H1 (cell line): ENCODE results near the gene MPLKIP. TPM values are rescaled to one million over a fixed set of nuclear protein-coding genes. Genes with fewer than 3 reads are reported as not detected.

Experiments
- CTCF ChIA-PET: fragments of 300-600 bp; sonication (Branson Sonifier 250); formaldehyde crosslinking; loops from one replicate; lab custom pipeline; 2021; ENCODE audit not compliant: partially characterized antibody; lab: Charles Lee
- POLR2A ChIA-PET: fragments of 300-600 bp; sonication (Branson Sonifier 250); formaldehyde crosslinking; loops from one replicate; lab custom pipeline; 2021; ENCODE audit warnings: inconsistent platforms; ENCODE audit not compliant: partially characterized antibody; lab: Charles Lee
- DNase-seq, 2 experiments: peaks; one replicate each; pipeline versions ENCODE4 v3.0.0 to v3.0.0-alpha.2; 2010 to 2022; ENCODE audit warnings: low spot score in 2 of 2, low read depth in 1 of 2, mixed read lengths in 1 of 2
- FAIRE-seq: peaks from 2 replicates; lab custom pipeline; 2011; peaks lifted over from hg19 to GRCh38; lab: Jason Lieb, UNC
- H2AFZ ChIP-seq: 2 replicates; pipeline ENCODE4 v1.8.1; 2012; ENCODE audit warnings: low read length, inconsistent platforms
- H2AK5ac ChIP-seq: 2 replicates; pipeline ENCODE4 v1.6.1; 2013; ENCODE audit warnings: low read depth, low read length
- H2BK120ac ChIP-seq: replicated peaks from 2 replicates; pipeline ENCODE3; 2013; ENCODE audit warnings: low read depth, low read length, inconsistent platforms
- H2BK12ac ChIP-seq: 2 replicates; pipeline ENCODE4 v1.6.1; 2013; ENCODE audit warnings: low read depth, low read length
- H2BK15ac ChIP-seq: 2 replicates; pipeline ENCODE4 v1.6.1; 2013; ENCODE audit warnings: low read length
- H2BK20ac ChIP-seq: 2 replicates; pipeline ENCODE4 v1.6.1; 2013; ENCODE audit warnings: low read length
- H2BK5ac ChIP-seq: 2 replicates; pipeline ENCODE4 v1.6.1; 2013; ENCODE audit warnings: low read depth, low read length
- H3K14ac ChIP-seq: 2 replicates; pipeline ENCODE4 v1.6.1; 2013; ENCODE audit warnings: inconsistent platforms; ENCODE audit not compliant: insufficient read length
- H3K18ac ChIP-seq: 2 replicates; pipeline ENCODE4 v1.6.1; 2013; ENCODE audit warnings: low read length; ENCODE audit errors: extremely low read depth
- H3K23ac ChIP-seq: 2 replicates; pipeline ENCODE4 v1.6.1; 2013; ENCODE audit warnings: inconsistent platforms; ENCODE audit not compliant: insufficient read length
- H3K23me2 ChIP-seq: 2 replicates; pipeline ENCODE4 v1.6.1; 2013; ENCODE audit warnings: low read depth, low read length
- H3K27ac ChIP-seq: 2 replicates; pipeline ENCODE4 v1.6.1; 2011; ENCODE audit warnings: low read depth, low read length, inconsistent platforms
- H3K27me3 ChIP-seq, 4 experiments: replicated peaks in 1 of 4; 1 replicate in 1 of 4; 2 replicates in 3 of 4; pipeline versions ENCODE4 v1.6.1 to v1.8.1; 2011 to 2013; ENCODE audit warnings: low read length in 3 of 4, mild to moderate bottlenecking in 3 of 4, inconsistent platforms in 2 of 4, mixed read lengths in 2 of 4, moderate library complexity in 1 of 4; ENCODE audit not compliant: control insufficient read depth in 3 of 4, insufficient read depth in 3 of 4; ENCODE audit errors: extremely low read depth in 1 of 4
- H3K36me3 ChIP-seq, 4 experiments: 2 replicates each; pipeline versions ENCODE4 v1.6.1 to v1.8.1; 2011 to 2013; ENCODE audit warnings: mild to moderate bottlenecking in 4 of 4, low read length in 3 of 4, moderate library complexity in 2 of 4, control low read depth in 1 of 4, inconsistent platforms in 1 of 4; ENCODE audit not compliant: insufficient read depth in 4 of 4, control insufficient read depth in 2 of 4
- H3K4ac ChIP-seq: replicated peaks from 2 replicates; pipeline ENCODE3; 2013; ENCODE audit warnings: low read length, low read depth, mixed read lengths, inconsistent platforms; ENCODE audit not compliant: insufficient read length
- H3K4me1 ChIP-seq, 4 experiments: replicated peaks in 1 of 4; 1 replicate in 1 of 4; 2 replicates in 3 of 4; pipeline versions ENCODE4 v1.6.1 to v1.8.1; 2011 to 2013; ENCODE audit warnings: low read length in 3 of 4, inconsistent platforms in 2 of 4, mixed read lengths in 1 of 4; ENCODE audit not compliant: insufficient read depth in 4 of 4, control insufficient read depth in 3 of 4
- H3K4me2 ChIP-seq, 2 experiments: 2 replicates each; pipeline versions ENCODE4 v1.6.1 to v1.8.1; 2011 to 2013; ENCODE audit warnings: low read depth in 2 of 2, low read length in 2 of 2, control low read depth in 1 of 2, inconsistent platforms in 1 of 2, mild to moderate bottlenecking in 1 of 2; ENCODE audit not compliant: insufficient read depth in 1 of 2
- H3K4me3 ChIP-seq, 4 experiments: fragments of 200-600, 300-600 bp in 1 of 4; sonication (generic), shearing (Covaris generic), sonication (Bioruptor Twin) in 1 of 4; 2 replicates each; pipeline versions ENCODE4 v1.5.1 to v1.8.1; 2011 to 2016; ENCODE audit warnings: low read length in 4 of 4, low read depth in 3 of 4, control low read depth in 2 of 4, inconsistent platforms in 2 of 4, mild to moderate bottlenecking in 2 of 4, mixed read lengths in 1 of 4, moderate library complexity in 1 of 4; ENCODE audit not compliant: insufficient read depth in 2 of 4; ENCODE audit errors: extremely low read depth in 1 of 4
- H3K56ac ChIP-seq: replicated peaks from 2 replicates; pipeline ENCODE3; 2013; ENCODE audit warnings: low read depth, mild to moderate bottlenecking, mixed read lengths, low read length, inconsistent platforms; ENCODE audit not compliant: insufficient read length
- H3K79me1 ChIP-seq: 2 replicates; pipeline ENCODE4 v1.6.1; 2013; ENCODE audit warnings: low read depth, low read length, control low read depth
- H3K79me2 ChIP-seq, 2 experiments: 2 replicates each; pipeline versions ENCODE4 v1.6.1 to v1.8.1; 2012 to 2013; ENCODE audit warnings: low read length in 2 of 2, mild to moderate bottlenecking in 2 of 2, inconsistent platforms in 1 of 2; ENCODE audit not compliant: insufficient read depth in 2 of 2, control insufficient read depth in 1 of 2
- H3K9ac ChIP-seq, 4 experiments: replicated peaks in 1 of 4; 1 replicate in 1 of 4; 2 replicates in 3 of 4; pipeline versions ENCODE4 v1.6.1 to v1.8.1; 2011 to 2013; ENCODE audit warnings: low read depth in 3 of 4, low read length in 3 of 4, control low read depth in 2 of 4, mild to moderate bottlenecking in 2 of 4, moderate library complexity in 2 of 4, inconsistent platforms in 1 of 4; ENCODE audit errors: extremely low read depth in 1 of 4
- H3K9me3 ChIP-seq, 2 experiments: 2 replicates each; pipeline versions ENCODE4 v1.6.1 to v1.8.1; 2012 to 2013; ENCODE audit warnings: mild to moderate bottlenecking in 2 of 2, moderate library complexity in 2 of 2, control low read depth in 1 of 2, inconsistent platforms in 1 of 2, low read depth in 1 of 2, low read length in 1 of 2, mixed read lengths in 1 of 2; ENCODE audit not compliant: insufficient read depth in 2 of 2
- H4K20me1 ChIP-seq, 2 experiments: replicated peaks in 1 of 2; 2 replicates each; pipeline versions ENCODE3 to v1.8.1; 2011 to 2013; ENCODE audit warnings: inconsistent platforms in 2 of 2, low read length in 2 of 2, mild to moderate bottlenecking in 1 of 2; ENCODE audit not compliant: insufficient read depth in 2 of 2, control insufficient read depth in 1 of 2
- H4K5ac ChIP-seq: 2 replicates; pipeline ENCODE4 v1.6.1; 2013; ENCODE audit warnings: low read length, low read depth, mixed read lengths, inconsistent platforms; ENCODE audit not compliant: insufficient read length
- H4K8ac ChIP-seq: 2 replicates; pipeline ENCODE4 v1.8.0; 2013; ENCODE audit warnings: mild to moderate bottlenecking, moderate library complexity, low read length, inconsistent platforms; ENCODE audit not compliant: insufficient read depth; ENCODE audit errors: extremely low read depth
- H4K91ac ChIP-seq: replicated peaks from 2 replicates; pipeline ENCODE3; 2013; ENCODE audit warnings: low read length, mixed read lengths, inconsistent platforms; ENCODE audit not compliant: insufficient read length
- CEBPB ChIP-seq: IDR thresholded peaks from 2 replicates; pipeline ENCODE4 v1.6.1; 2012; ENCODE audit warnings: low read depth, low read length
- CTCF ChIP-seq, 3 experiments: IDR thresholded peaks; 1 replicate in 2 of 3; 2 replicates in 1 of 3; pipeline versions ENCODE4 v1.5.1 to v1.6.1; 2011; ENCODE audit warnings: low read length in 3 of 3, mild to moderate bottlenecking in 3 of 3, inconsistent platforms in 2 of 3, low read depth in 1 of 3, moderate library complexity in 1 of 3; ENCODE audit not compliant: insufficient read depth in 1 of 3; ENCODE audit errors: control extremely low read depth in 1 of 3
- POLR2A ChIP-seq, 2 experiments: IDR thresholded peaks; 1 replicate in 1 of 2; 2 replicates in 1 of 2; pipeline ENCODE4 v1.6.1; 2011; ENCODE audit warnings: low read depth in 2 of 2, low read length in 2 of 2, mild to moderate bottlenecking in 2 of 2; ENCODE audit errors: control extremely low read depth in 1 of 2
- WGBS, 2 experiments: shearing (Covaris generic) in 1 of 2; methylation state at CpG; one replicate each; pipeline versions ENCODE4 v1.1.6 to v1.1.7; 2013 to 2015; ENCODE audit warnings: low lambda C conversion rate in 2 of 2, mixed read lengths in 2 of 2, inconsistent platforms in 1 of 2, low coverage in 1 of 2, missing lambda C conversion rate in 1 of 2; ENCODE audit not compliant: insufficient replicate concordance in 2 of 2, insufficient coverage in 1 of 2, insufficient read length in 1 of 2; ENCODE audit errors: extremely low coverage in 1 of 2, missing lambda C conversion rate in 1 of 2; 5-methylcytosine and 5-hydroxymethylcytosine counted together
- polyA plus RNA-seq, 7 experiments: library from polyadenylated mRNA; depleted of rRNA in 3 of 7; stranded (reverse) in 5 of 7; unstranded in 2 of 7; fragments of >200 nt in 5 of 7; fragments of 200-250 nt in 2 of 7; gene quantifications; 1 replicate in 5 of 7; 2 replicates in 1 of 7; 4 replicates in 1 of 7; pipeline versions ENCODE4 v1.2.1 to v1.2.3, GENCODE V29; 2011 to 2013; ENCODE audit warnings: missing spikeins in 2 of 7, mixed read lengths in 2 of 7
- total RNA-seq: library from RNA; stranded (reverse); fragmentation: NEBNext Ultra II Directional; extraction: Animal tissue kit (Norgen Biotek cat#: 25700); gene quantifications from 2 replicates; pipeline ENCODE4 v1.2.1, GENCODE V29; 2021

Gene MPLKIP
- total and polyA plus RNA-seq, 2 of the 8 experiments (the other 6 are each of a cell fraction or from before 2014, with no cell fraction given), result 57.2 to 73.4 TPM

GRCh38 chr7:40133561-40134427, 628 bp downstream of the MPLKIP start:
- peaks cover 0 to 15% (median 8%) of the 10 kb centered on the region in 4 experiments; a peak in 4 of 7 replicates for H3K27me3 ChIP-seq
- peak overlapping the region; percentile 65 for H4K5ac ChIP-seq
- no peak overlapping the region for H3K23ac ChIP-seq
- no peak overlapping the region for H2BK15ac ChIP-seq
- no peaks in the 10 kb centered on the region; the same call in 1 of the 2 replicates for H3K23me2 ChIP-seq
- H3K79me2 ChIP-seq, result peaks cover 0 to 47% of the 10 kb centered on the region in 2 experiments; a peak in 3 of 4 replicates
- H4K20me1 ChIP-seq, result no peaks in the 10 kb centered on the region
- no peak for TF ChIP-seq CEBPB
- peak in 1 of 3 experiments; percentile 4; a peak in 1 of 4 replicates for TF ChIP-seq CTCF (IDR thresholded peaks at IDR 0.05; ENCODE audit: control extremely low read depth in 1 of 3, insufficient read depth in 1 of 3, low read depth in 1 of 3, low read length in 3 of 3)
- TF ChIP-seq POLR2A (IDR thresholded peaks at IDR 0.05; ENCODE audit: control extremely low read depth in 1 of 2, low read depth in 2 of 2, low read length in 2 of 2), result no peak
- no peak overlapping the region for H3K4ac ChIP-seq
- no peak overlapping the region for H3K18ac ChIP-seq
- H3K4me1 ChIP-seq, result peaks cover 0 to 4% (median 0%) of the 10 kb centered on the region in 4 experiments; a peak in 1 of 7 replicates
- POLR2A ChIA-PET, result interaction anchor here (1.3 to 2.1 kb wide), 5 partner anchors 10 to 567 kb away, joined by 4 to 9 read pairs (median 5); partner anchors contain the start of genes CDK13 and YAE1
- H2BK12ac ChIP-seq, result no peak overlapping the region
- peak overlapping the region; percentile 98; the same call in 1 of the 2 replicates for H4K8ac ChIP-seq
- FAIRE-seq (no peak), DNase-seq (peak in 1 of 2 experiments; percentile 3)
- peak overlapping the region; percentile 80 to 85 (median 81) for H3K9ac ChIP-seq
- no peak overlapping the region for H2AK5ac ChIP-seq
- peaks cover 0 to 2% (median 0%) of the 10 kb centered on the region in 4 experiments; a peak in 1 of 8 replicates for H3K36me3 ChIP-seq
- peak overlapping the region; percentile 86 to 97 (median 94) for H3K4me3 ChIP-seq
- no peaks in the 10 kb centered on the region for H3K79me1 ChIP-seq
- H4K91ac ChIP-seq, result no peak overlapping the region
- no peak overlapping the region for H3K14ac ChIP-seq
- peak overlapping the region; percentile 61 for H3K56ac ChIP-seq
- peak overlapping the region; percentile 25; the same call in 1 of the 2 replicates for H2AFZ ChIP-seq
- no peak overlapping the region for H2BK5ac ChIP-seq
- no peak overlapping the region for H2BK20ac ChIP-seq
- no peaks in the 10 kb centered on the region for H3K9me3 ChIP-seq
- 3% methylated on average over 35 of the region's 36 CpGs; no CpG with 5 or more reads in 1 of the 2 experiments for WGBS, 2 experiments
- CTCF ChIA-PET, result interaction anchor here (0.6 to 2.3 kb wide), 5 partner anchors 8 to 1175 kb away, joined by 3 to 8 read pairs (median 5); no protein-coding TSS in a partner anchor
- H2BK120ac ChIP-seq, result no peak overlapping the region
- H3K27ac ChIP-seq, result peak overlapping the region; percentile 85
- H3K4me2 ChIP-seq, result peak overlapping the region; percentile 31 to 78
